Measurements from ENCODE around the gene PHF21A. TPM values are rescaled to one million over a fixed set of nuclear protein-coding genes. Genes with fewer than 3 reads are reported as not detected.

Gene PHF21A
- total RNA-seq, 4 donors from 2014 or later: 28.5 to 53.9 (median 42.2) TPM

DNA sequence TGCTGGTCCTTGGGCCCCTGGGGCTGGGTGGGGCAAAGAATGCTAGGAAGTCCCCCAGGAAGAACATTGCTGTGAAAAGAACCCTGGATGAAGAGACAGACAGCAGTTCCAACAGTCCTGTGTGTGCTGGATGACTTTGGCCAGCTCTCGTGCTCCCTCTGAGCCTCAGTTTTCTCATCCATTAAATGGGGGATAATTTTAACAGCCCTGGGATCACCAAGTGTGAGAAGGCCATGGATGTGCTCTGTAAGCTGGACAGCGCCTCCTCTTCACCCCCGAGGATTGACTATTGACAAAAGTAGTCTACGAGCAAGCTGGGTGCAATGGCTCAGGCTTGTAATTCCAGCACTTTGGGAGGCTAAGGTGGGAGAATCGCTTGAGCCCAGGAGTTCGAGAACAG lies 196.3 kb downstream of the PHF21A start:
- WGBS, 2 donors (ENCODE audit: low coverage in 1 of 2): 80 to 100% methylated on average over 2 of the region's 6 CpGs
- H3K27ac ChIP-seq: no peak overlapping the region
- TF ChIP-seq POLR2AphosphoS5 (IDR thresholded peaks at IDR 0.05): no peak
- no peak for TF ChIP-seq EP300 (IDR thresholded peaks at IDR 0.05)
- no peak for TF ChIP-seq POLR2A (IDR thresholded peaks at IDR 0.05)
- TF ChIP-seq CTCF (IDR thresholded peaks at IDR 0.05): no peak
- no peak overlapping the region for H3K4me3 ChIP-seq
- peaks cover 62% of the 10 kb centered on the region for H3K27me3 ChIP-seq
- no peak for ATAC-seq
- H3K9me3 ChIP-seq: no peaks in the 10 kb centered on the region
- peaks cover 0 to 19% (median 13%) of the 10 kb centered on the region in 3 donors for H3K4me1 ChIP-seq
- H3K36me3 ChIP-seq: no peaks in the 10 kb centered on the region

- Histone ChIP-seq H3K36me3 (no peaks in the 10 kb centered on the region), H3K4me3 (no peak overlapping the region), H3K27me3 (peaks cover 62% of the 10 kb centered on the region), H3K4me1 (peaks cover 0 to 21% (median 13%) of the 10 kb centered on the region in 3 donors), H3K9me3 (no peaks in the 10 kb centered on the region), H3K27ac (no peak overlapping the region)
- no peak for ATAC-seq
- no peak for TF ChIP-seq POLR2AphosphoS5 (IDR thresholded peaks at IDR 0.05)
- no peak for TF ChIP-seq EP300 (IDR thresholded peaks at IDR 0.05)
- no peak for TF ChIP-seq CTCF (IDR thresholded peaks at IDR 0.05)
- no peak for TF ChIP-seq POLR2A (IDR thresholded peaks at IDR 0.05)
- WGBS, 2 donors (ENCODE audit: low coverage in 1 of 2): 43 to 80% methylated on average over 3 to 4 of the region's 22 CpGs
Observed at GRCh38 chr11:45924036-45924915, 197.0 kb downstream of the PHF21A start.

- peak within 1 kb of the TSS in 1 of 4 donors; percentile 23 for H3K27ac ChIP-seq
- H3K27me3 ChIP-seq: peaks cover 62% of the 10 kb centered on the region
- no peaks in the 10 kb centered on the region for H3K36me3 ChIP-seq
- TF ChIP-seq POLR2A (IDR thresholded peaks at IDR 0.05): no peak
- peaks cover 0 to 29% (median 13%) of the 10 kb centered on the region in 3 donors for H3K4me1 ChIP-seq
- WGBS, 2 donors (ENCODE audit: low coverage in 1 of 2): no CpG with 5 or more reads among the region's 73 CpGs
- H3K4me3 ChIP-seq: peak within 1 kb of the TSS in 1 of 2 donors; percentile 44
- no peak for ATAC-seq
- H3K9me3 ChIP-seq: no peaks in the 10 kb centered on the region
Observed at GRCh38 chr11:45922425-45923082, 198.7 kb downstream of the PHF21A start, which contains the start of gene LARGE2. Gene LARGE2, plus strand, starts transcription at chr11:45922656. Its CDS starts 227 bp downstream, at chr11:45922883.

GRCh38 chr11:45921561-45922424 lies 199.5 kb downstream of the PHF21A start:
- H3K36me3 ChIP-seq: no peaks in the 10 kb centered on the region
- peaks cover 0 to 36% (median 18%) of the 10 kb centered on the region in 3 donors for H3K4me1 ChIP-seq
- no peak overlapping the region for H3K27ac ChIP-seq
- H3K9me3 ChIP-seq: no peaks in the 10 kb centered on the region
- ATAC-seq: no peak
- WGBS, 2 donors (ENCODE audit: low coverage in 1 of 2): 63 to 69% methylated on average over 3 to 9 of the region's 54 CpGs
- no peak for TF ChIP-seq POLR2AphosphoS5 (IDR thresholded peaks at IDR 0.05)
- TF ChIP-seq CTCF (IDR thresholded peaks at IDR 0.05): no peak
- no peak for TF ChIP-seq EP300 (IDR thresholded peaks at IDR 0.05)
- TF ChIP-seq POLR2A (IDR thresholded peaks at IDR 0.05): no peak
- H3K4me3 ChIP-seq: peak overlapping the region in 1 of 2 donors; percentile 44
- H3K27me3 ChIP-seq: peaks cover 57% of the 10 kb centered on the region

Measured in gastroesophageal sphincter (tissue), 4 donors.